ENCODE data around the gene HIPK2.

HIPK2 gene

DNA sequence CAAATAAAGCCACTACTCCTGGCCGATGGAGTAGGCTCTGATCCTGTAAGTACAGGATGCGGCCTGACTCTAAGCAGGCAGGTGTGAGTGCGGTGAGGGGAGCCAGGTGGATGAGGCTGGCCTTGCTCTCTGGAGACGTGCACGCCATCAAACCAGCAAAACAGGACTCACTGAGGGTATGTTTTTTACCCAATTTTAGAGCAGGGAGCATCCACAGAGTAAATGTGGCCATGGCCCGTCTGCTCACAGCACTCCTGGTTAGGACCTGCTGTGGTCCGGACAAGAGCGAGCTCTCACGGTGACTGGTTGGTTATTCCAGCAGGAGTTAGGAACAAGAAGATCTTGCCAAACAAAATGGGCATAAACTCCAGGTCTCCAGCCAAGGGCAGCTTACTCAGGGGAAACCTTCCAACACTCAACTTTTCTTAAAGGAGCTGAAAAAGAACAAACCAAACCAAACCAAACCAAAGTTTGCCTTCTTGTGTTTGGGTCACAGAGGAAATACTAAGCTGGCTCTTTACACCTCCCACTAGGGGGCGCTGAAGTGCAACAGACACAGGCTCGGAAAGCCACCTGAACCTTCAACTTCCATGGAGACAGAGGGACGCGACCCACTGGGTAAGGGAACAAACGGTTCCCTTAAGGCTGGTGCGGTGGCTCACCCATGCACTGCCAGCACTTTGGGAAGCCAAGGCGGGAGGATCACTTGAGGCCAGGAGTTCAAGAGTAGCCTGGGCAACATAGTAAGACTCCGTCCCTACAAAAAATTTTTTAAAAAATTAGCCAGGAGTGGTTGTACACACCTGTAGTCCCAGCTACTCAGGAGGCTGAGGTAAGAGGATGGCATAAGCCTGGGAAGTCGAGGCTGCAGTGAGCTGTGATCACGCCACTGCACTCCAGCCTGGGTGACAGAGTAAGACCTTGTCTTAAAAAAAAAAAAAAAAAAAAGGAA is 131.9 kb downstream of the HIPK2 start:
- DNase-seq, result peak; percentile 77

- DNase-seq, result no peak
Measured at GRCh38 chr7:139643951-139644585, 133.7 kb downstream of the HIPK2 start.

- DNase-seq, result no peak
Measured at GRCh38 chr7:139642283-139642682, 135.5 kb downstream of the HIPK2 start.

DNA sequence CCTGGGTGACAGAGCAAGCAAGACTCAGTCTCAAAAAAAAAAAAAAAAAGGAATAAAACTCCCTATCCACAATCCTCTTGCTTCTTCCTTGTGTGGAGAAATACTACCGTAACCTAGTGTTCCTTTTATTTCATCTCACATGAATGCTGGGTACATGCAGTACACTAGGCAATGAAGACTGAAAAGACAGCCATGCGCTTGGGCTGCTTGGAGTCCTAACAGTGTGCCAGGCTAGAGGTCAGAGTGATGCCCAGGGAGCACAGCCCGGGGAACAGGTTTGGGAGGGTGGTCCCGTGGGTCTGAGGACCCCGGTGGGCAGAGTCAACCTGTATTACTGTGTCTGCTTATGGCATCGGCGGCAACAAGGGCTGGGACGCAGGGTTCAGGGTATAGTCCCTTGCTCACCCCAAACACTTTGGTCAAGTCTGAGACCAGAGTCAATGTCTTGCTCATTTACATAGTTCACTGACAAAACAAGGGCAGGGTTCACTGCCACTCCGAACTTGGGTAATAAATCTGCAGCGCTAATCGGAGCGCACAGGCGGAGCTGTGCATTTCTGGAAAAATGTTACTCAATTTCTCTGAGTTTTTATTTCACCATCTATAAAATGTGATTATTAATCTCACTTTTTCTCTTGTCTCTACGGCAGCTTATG is 136.3 kb downstream of the HIPK2 start:
- no peak for DNase-seq

GRCh38 chr7:139640681-139641080 is 137.1 kb downstream of the HIPK2 start:
- no peak for DNase-seq

DNA sequence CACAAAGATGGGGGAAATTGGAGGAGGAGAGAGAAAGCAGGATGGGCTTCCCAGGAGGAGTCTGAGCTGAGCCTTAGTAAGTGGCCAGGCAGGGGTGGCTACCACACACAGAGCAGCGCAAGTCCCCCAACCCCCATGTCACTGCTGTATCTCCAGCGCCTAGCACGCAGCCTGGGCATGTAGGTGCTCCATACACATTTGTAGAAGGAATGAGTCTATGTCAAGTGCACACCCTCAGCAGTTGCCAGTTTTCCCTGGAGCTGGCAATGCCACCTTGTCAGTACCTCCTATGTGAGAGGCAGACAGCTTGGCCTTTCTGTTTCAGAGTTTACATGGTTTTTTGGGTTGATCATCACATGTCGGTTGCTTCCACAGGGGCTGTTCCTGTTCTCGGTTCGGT is 138.2 kb downstream of the HIPK2 start:
- no peak for DNase-seq

- DNase-seq, result no peak
Measured at GRCh38 chr7:139635526-139636302, 142.1 kb downstream of the HIPK2 start.

GRCh38 chr7:139634087-139634486 is 143.7 kb downstream of the HIPK2 start:
- DNase-seq, result no peak

GRCh38 chr7:139631520-139632031 is 146.2 kb downstream of the HIPK2 start:
- DNase-seq, result no peak

DNA sequence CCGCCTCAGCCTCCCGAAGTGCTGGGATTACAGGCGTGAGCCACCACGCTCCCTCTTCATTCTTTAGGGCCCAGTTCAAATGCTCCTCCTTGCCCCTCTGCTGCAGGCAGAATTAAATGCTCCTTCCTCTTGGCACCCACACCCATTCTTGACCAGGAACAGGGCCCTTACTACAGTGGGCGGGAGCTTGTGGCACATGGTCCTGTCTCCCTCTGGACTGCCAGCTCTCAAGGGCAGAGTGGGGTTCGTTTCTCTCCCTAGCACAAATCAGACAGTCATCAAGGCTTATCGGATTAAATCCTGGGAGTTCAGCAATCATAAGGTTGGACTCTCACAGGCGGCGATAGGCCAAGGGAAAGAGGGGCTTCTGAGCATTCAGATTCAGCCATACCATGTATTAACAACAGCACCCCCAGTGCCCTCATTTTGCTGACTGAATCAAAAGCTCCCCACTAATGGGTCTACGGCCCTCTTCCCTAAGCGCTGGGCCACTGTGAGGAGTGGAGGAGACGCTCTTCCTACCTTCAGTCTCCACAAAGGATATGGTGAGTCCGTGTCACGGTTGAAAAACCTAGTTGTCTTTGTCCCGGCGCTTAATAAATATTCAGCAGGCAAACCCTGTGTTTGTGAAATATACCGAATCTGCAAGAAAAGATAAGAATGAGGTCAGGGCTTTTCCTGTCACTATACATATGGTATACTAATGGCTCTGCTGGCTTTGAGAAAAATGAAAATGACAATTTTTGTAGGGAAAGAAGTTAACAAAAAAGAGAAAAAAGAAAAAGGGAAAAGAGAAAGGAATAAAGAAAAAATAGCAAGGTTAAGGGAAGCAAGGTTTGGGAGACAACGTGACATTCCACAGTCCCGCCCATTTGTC is 146.9 kb downstream of the HIPK2 start:
- no peak for DNase-seq

DNA sequence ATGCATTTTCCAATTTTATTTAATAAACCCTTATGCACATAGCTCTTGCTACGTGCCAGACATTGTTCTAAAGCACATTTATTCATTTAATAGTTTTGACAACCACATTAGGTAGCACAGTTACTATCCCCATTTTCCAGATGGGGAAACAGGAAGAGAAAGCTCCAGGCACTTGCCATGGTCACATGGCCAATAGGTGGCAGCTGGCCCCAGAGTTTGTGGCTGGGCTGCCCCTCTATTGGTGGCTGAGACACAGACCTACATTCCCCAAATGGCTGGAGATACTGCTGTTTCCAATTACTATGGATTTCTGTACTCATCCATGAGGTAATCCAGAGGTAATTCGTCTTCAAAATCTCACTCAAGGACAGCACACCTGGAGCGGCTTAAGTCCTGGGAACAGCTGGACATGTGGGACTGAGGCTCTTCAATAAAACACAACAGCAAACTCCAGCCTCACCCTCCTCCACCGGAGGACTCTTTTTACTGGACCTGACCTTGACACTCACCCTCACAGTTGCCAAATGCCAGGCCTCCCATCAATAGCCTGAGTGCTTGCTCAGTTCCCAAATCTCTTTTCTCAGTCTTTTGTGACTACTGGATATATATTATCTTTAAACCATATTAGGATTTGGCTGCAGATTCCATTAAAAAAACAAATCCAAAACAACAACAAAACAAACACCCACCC is 148.3 kb downstream of the HIPK2 start:
- DNase-seq, result no peak

GRCh38 chr7:139627831-139628230 is 150.0 kb downstream of the HIPK2 start:
- no peak for DNase-seq

DNA sequence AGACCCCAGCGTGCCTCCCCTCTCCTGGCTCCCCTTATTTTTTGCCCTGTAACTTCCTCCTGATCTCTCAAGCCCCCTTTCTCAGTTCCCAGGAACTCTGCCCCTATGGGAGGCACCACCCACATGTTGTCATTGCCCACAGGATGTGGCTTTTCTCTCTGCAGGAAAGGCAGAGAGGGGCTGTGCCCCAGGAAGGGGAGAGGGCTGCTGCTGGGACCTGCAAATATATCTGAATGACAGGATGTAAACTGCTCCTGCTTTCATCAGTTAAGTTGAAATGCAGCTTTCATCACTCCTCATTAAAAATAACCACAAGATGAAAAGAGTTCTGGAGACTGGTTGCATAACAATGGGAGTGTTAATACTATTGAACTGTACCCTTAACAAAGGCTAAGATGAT is 151.0 kb downstream of the HIPK2 start:
- DNase-seq, result no peak

GRCh38 chr7:139623518-139623917 is 154.3 kb downstream of the HIPK2 start:
- no peak for DNase-seq

GRCh38 chr7:139620676-139621344 is 157.0 kb downstream of the HIPK2 start:
- peak; percentile 21 for DNase-seq

DNA sequence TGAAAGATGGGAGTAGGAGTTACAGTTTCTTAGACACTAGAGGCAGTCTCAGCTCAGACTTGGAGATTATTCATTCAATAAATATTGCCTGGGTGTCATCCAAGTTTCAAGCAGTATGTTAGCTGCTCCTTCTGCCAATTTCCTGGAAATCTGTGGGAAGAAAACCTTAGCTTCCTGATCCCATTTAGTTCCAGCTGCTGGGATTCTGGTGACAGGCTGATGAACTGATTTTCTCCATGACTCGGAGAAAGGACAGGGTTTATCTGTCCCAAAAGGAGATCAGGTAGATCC is 158.5 kb downstream of the HIPK2 start:
- DNase-seq, result no peak

- peak; percentile 1 for DNase-seq
Measured at GRCh38 chr7:139618482-139619366, 159.1 kb downstream of the HIPK2 start.

GRCh38 chr7:139617074-139617473 is 160.7 kb downstream of the HIPK2 start:
- DNase-seq, result no peak

GRCh38 chr7:139614886-139615285 is 162.9 kb downstream of the HIPK2 start:
- DNase-seq, result no peak

GRCh38 chr7:139613971-139614411 is 163.8 kb downstream of the HIPK2 start:
- DNase-seq, result peak; percentile 19

Data from NCI-H1105 (cell line).